WTC11 (cell line): ENCODE results near the gene PSMD8. TPM values are rescaled to one million over a fixed set of nuclear protein-coding genes. Genes with fewer than 3 reads are reported as not detected.
A peak's percentile ranks its signal among the peaks of the same experiment; 100 is the strongest.

Experiments
- FOXP4 ChIP-seq: sonication (generic); formaldehyde crosslinking; IDR thresholded peaks from 2 replicates; pipeline ENCODE4 v1.8.0; 2022; ENCODE audit warnings: mild to moderate bottlenecking, missing genetic modification reagents
- HMGA2 ChIP-seq: fragments of 250-450 bp; sonication (Bioruptor Pico); IDR thresholded peaks from 2 replicates; pipeline ENCODE4 v1.4.0; 2021; ENCODE audit warnings: mild to moderate bottlenecking, moderate library complexity
- HMGXB4 ChIP-seq: sonication (generic); formaldehyde crosslinking; IDR thresholded peaks from 2 replicates; pipeline ENCODE4 v1.8.1; 2023; ENCODE audit warnings: mild to moderate bottlenecking, moderate library complexity, missing genetic modification reagents
- MXD4 ChIP-seq: fragments of 250-450 bp; sonication (Bioruptor Pico); IDR thresholded peaks from 2 replicates; pipeline ENCODE4 v1.8.0; 2021; ENCODE audit warnings: mild to moderate bottlenecking, moderate library complexity, borderline replicate concordance
- USF1 ChIP-seq: sonication (generic); formaldehyde crosslinking; IDR thresholded peaks from 2 replicates; pipeline ENCODE4 v1.8.0; 2022; ENCODE audit warnings: mild to moderate bottlenecking, missing genetic modification reagents
- ZBTB21 ChIP-seq: sonication (generic); formaldehyde crosslinking; IDR thresholded peaks from 2 replicates; pipeline ENCODE4 v1.8.1; 2023; ENCODE audit warnings: mild to moderate bottlenecking, missing genetic modification reagents, borderline replicate concordance
- ZBTB43 ChIP-seq: sonication (generic); formaldehyde crosslinking; IDR thresholded peaks from 2 replicates; pipeline ENCODE4 v1.8.1; 2023; ENCODE audit warnings: mild to moderate bottlenecking, missing genetic modification reagents
- ZNF512 ChIP-seq: sonication (generic); formaldehyde crosslinking; IDR thresholded peaks from 2 replicates; pipeline ENCODE4 v1.8.1; 2022; ENCODE audit warnings: missing genetic modification reagents, borderline replicate concordance
- total RNA-seq: library from RNA; stranded (reverse); gene quantifications from 3 replicates; pipeline ENCODE4 v1.2.3, GENCODE V29; 2021
- TF ChIP-seq, protein P1 (sequence below): sonication (generic); formaldehyde crosslinking; IDR thresholded peaks from 2 replicates; pipeline ENCODE4 v1.8.1; 2023; ENCODE audit warnings: mild to moderate bottlenecking, missing genetic modification reagents, borderline replicate concordance
- TF ChIP-seq, protein P2 (sequence below): sonication (generic); formaldehyde crosslinking; IDR thresholded peaks from 2 replicates; pipeline ENCODE4 v1.8.1; 2022; ENCODE audit warnings: low read depth, missing genetic modification reagents, borderline replicate concordance
- TF ChIP-seq, protein P3 (sequence below): sonication (generic); formaldehyde crosslinking; IDR thresholded peaks from 2 replicates; pipeline ENCODE4 v1.8.1; 2022; ENCODE audit warnings: low read depth, mild to moderate bottlenecking, moderate library complexity, missing genetic modification reagents, borderline replicate concordance
- TF ChIP-seq, protein P4 (sequence below): fragments of 250-450 bp; sonication (Bioruptor Pico); IDR thresholded peaks from 2 replicates; pipeline ENCODE4 v1.9.0; 2021; ENCODE audit warnings: mild to moderate bottlenecking
- TF ChIP-seq, protein P5 (sequence below): fragments of 250-450 bp; sonication (Bioruptor Pico); IDR thresholded peaks from 2 replicates; pipeline ENCODE4 v1.9.0; 2021; ENCODE audit warnings: mild to moderate bottlenecking, borderline replicate concordance

Gene PSMD8
- total RNA-seq, 1 experiment from 2014 or later, result 167 TPM

DNA sequence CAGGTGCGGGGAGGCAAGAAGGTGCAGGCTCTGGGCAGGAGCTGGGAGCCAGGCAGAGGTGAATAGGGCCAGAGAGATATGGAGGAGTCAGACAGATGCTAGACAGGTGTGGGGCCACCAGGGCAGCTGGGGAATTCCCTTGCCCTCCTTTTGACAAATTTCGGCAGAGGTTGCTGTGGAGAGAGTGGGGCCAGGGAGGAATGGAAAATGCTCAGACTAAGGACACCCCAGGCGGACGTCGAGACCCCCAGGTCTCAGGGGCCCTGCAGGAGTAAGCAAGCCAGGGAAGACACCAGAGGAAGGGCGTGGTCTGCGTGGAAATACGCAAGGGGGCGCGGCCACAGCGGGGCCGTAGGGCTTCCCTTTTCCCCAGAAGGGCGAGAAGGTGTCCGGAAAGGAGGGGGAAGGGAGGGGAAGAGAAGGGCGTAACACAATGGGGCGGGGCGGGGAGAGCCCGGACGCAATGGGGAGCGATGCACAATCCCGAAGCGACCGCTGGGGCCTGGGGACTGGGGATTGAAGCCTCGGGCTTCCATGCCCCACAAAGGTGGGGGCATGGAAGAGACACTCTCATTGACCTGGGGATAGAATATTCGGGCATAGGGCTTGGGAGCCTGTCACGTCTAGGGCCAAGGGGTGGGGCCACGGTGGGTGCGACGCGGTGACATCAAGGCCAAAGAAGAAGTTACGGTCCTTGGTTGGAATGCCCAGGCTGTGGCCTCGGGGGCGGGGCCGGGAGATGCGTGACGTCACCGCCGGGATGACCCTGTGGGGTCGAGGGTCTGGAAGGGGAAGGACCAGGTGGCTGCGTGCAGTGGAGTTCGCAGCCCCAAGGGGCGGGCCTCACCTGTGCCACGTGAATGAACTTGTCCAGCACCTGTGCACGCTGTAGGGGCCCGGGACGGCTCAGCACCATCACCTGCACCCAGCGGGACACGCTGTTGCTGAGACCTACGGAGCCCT, 43.5 kb downstream of the PSMD8 start (continued):
- TF ChIP-seq, protein P1, sequence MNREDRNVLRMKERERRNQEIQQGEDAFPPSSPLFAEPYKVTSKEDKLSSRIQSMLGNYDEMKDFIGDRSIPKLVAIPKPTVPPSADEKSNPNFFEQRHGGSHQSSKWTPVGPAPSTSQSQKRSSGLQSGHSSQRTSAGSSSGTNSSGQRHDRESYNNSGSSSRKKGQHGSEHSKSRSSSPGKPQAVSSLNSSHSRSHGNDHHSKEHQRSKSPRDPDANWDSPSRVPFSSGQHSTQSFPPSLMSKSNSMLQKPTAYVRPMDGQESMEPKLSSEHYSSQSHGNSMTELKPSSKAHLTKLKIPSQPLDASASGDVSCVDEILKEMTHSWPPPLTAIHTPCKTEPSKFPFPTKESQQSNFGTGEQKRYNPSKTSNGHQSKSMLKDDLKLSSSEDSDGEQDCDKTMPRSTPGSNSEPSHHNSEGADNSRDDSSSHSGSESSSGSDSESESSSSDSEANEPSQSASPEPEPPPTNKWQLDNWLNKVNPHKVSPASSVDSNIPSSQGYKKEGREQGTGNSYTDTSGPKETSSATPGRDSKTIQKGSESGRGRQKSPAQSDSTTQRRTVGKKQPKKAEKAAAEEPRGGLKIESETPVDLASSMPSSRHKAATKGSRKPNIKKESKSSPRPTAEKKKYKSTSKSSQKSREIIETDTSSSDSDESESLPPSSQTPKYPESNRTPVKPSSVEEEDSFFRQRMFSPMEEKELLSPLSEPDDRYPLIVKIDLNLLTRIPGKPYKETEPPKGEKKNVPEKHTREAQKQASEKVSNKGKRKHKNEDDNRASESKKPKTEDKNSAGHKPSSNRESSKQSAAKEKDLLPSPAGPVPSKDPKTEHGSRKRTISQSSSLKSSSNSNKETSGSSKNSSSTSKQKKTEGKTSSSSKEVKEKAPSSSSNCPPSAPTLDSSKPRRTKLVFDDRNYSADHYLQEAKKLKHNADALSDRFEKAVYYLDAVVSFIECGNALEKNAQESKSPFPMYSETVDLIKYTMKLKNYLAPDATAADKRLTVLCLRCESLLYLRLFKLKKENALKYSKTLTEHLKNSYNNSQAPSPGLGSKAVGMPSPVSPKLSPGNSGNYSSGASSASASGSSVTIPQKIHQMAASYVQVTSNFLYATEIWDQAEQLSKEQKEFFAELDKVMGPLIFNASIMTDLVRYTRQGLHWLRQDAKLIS (CRISPR knock-in tag), result no peak
- TF ChIP-seq USF1 (CRISPR knock-in tag), result peak; percentile 44; the same call in 1 of the 2 replicates
- no peak for TF ChIP-seq ZNF512 (CRISPR knock-in tag)
- TF ChIP-seq ZBTB43 (CRISPR knock-in tag), result no peak
- TF ChIP-seq, protein P2, sequence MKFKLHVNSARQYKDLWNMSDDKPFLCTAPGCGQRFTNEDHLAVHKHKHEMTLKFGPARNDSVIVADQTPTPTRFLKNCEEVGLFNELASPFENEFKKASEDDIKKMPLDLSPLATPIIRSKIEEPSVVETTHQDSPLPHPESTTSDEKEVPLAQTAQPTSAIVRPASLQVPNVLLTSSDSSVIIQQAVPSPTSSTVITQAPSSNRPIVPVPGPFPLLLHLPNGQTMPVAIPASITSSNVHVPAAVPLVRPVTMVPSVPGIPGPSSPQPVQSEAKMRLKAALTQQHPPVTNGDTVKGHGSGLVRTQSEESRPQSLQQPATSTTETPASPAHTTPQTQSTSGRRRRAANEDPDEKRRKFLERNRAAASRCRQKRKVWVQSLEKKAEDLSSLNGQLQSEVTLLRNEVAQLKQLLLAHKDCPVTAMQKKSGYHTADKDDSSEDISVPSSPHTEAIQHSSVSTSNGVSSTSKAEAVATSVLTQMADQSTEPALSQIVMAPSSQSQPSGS, result no peak
- TF ChIP-seq, protein P3, sequence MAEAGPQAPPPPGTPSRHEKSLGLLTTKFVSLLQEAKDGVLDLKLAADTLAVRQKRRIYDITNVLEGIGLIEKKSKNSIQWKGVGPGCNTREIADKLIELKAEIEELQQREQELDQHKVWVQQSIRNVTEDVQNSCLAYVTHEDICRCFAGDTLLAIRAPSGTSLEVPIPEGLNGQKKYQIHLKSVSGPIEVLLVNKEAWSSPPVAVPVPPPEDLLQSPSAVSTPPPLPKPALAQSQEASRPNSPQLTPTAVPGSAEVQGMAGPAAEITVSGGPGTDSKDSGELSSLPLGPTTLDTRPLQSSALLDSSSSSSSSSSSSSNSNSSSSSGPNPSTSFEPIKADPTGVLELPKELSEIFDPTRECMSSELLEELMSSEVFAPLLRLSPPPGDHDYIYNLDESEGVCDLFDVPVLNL (CRISPR knock-in tag), result no peak
- TF ChIP-seq HMGXB4, result no peak
- TF ChIP-seq, protein P4, sequence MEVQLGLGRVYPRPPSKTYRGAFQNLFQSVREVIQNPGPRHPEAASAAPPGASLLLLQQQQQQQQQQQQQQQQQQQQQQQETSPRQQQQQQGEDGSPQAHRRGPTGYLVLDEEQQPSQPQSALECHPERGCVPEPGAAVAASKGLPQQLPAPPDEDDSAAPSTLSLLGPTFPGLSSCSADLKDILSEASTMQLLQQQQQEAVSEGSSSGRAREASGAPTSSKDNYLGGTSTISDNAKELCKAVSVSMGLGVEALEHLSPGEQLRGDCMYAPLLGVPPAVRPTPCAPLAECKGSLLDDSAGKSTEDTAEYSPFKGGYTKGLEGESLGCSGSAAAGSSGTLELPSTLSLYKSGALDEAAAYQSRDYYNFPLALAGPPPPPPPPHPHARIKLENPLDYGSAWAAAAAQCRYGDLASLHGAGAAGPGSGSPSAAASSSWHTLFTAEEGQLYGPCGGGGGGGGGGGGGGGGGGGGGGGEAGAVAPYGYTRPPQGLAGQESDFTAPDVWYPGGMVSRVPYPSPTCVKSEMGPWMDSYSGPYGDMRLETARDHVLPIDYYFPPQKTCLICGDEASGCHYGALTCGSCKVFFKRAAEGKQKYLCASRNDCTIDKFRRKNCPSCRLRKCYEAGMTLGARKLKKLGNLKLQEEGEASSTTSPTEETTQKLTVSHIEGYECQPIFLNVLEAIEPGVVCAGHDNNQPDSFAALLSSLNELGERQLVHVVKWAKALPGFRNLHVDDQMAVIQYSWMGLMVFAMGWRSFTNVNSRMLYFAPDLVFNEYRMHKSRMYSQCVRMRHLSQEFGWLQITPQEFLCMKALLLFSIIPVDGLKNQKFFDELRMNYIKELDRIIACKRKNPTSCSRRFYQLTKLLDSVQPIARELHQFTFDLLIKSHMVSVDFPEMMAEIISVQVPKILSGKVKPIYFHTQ (CRISPR knock-in tag), result no peak
- TF ChIP-seq, protein P5, sequence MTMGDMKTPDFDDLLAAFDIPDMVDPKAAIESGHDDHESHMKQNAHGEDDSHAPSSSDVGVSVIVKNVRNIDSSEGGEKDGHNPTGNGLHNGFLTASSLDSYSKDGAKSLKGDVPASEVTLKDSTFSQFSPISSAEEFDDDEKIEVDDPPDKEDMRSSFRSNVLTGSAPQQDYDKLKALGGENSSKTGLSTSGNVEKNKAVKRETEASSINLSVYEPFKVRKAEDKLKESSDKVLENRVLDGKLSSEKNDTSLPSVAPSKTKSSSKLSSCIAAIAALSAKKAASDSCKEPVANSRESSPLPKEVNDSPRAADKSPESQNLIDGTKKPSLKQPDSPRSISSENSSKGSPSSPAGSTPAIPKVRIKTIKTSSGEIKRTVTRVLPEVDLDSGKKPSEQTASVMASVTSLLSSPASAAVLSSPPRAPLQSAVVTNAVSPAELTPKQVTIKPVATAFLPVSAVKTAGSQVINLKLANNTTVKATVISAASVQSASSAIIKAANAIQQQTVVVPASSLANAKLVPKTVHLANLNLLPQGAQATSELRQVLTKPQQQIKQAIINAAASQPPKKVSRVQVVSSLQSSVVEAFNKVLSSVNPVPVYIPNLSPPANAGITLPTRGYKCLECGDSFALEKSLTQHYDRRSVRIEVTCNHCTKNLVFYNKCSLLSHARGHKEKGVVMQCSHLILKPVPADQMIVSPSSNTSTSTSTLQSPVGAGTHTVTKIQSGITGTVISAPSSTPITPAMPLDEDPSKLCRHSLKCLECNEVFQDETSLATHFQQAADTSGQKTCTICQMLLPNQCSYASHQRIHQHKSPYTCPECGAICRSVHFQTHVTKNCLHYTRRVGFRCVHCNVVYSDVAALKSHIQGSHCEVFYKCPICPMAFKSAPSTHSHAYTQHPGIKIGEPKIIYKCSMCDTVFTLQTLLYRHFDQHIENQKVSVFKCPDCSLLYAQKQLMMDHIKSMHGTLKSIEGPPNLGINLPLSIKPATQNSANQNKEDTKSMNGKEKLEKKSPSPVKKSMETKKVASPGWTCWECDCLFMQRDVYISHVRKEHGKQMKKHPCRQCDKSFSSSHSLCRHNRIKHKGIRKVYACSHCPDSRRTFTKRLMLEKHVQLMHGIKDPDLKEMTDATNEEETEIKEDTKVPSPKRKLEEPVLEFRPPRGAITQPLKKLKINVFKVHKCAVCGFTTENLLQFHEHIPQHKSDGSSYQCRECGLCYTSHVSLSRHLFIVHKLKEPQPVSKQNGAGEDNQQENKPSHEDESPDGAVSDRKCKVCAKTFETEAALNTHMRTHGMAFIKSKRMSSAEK (CRISPR knock-in tag), result no peak
- TF ChIP-seq FOXP4 (CRISPR knock-in tag), result peak; percentile 64; the same call in 1 of the 2 replicates
- peak; percentile 96 for TF ChIP-seq ZBTB21 (CRISPR knock-in tag)
- TF ChIP-seq HMGA2 (CRISPR knock-in tag), result no peak
- TF ChIP-seq MXD4 (CRISPR knock-in tag), result no peak
